ENCODE results near the gene BAHD1.

Gene BAHD1

DNA sequence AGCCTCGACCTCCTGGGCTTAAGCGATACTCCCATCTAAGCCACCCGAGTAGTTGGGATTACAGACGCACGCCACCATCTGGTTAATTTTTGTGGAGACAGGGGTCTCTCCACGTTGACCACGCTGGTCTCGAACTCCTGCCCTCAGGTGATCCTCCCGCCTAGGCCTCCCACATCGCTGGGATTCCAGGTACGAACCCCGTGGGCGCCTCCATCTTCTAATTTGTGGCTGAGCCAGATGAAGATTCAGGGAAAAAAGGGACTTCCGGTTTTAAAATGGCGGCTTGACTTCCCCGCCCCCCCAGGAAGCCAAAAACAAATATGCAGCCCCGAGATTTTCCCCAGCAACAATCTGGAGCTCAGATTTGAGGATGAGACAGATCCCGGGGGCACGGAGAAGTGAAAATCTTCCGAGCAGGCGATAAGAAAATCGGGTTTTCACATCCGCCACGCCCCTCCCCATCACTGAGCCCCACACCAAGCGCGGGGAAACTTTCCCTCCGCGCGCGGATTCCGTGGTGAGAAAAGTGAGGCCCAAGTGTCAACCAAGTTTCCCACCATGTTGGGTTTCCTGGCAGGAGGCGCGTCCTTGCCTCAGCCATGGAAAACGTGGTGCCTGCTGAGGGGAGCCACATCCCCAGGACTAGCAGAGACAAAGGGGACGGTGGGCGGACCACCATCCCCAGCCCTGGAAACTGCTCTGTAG is 45.5 kb downstream of the BAHD1 start:
- intact Hi-C loops (cut with DNase I), result no loop called here

DNA sequence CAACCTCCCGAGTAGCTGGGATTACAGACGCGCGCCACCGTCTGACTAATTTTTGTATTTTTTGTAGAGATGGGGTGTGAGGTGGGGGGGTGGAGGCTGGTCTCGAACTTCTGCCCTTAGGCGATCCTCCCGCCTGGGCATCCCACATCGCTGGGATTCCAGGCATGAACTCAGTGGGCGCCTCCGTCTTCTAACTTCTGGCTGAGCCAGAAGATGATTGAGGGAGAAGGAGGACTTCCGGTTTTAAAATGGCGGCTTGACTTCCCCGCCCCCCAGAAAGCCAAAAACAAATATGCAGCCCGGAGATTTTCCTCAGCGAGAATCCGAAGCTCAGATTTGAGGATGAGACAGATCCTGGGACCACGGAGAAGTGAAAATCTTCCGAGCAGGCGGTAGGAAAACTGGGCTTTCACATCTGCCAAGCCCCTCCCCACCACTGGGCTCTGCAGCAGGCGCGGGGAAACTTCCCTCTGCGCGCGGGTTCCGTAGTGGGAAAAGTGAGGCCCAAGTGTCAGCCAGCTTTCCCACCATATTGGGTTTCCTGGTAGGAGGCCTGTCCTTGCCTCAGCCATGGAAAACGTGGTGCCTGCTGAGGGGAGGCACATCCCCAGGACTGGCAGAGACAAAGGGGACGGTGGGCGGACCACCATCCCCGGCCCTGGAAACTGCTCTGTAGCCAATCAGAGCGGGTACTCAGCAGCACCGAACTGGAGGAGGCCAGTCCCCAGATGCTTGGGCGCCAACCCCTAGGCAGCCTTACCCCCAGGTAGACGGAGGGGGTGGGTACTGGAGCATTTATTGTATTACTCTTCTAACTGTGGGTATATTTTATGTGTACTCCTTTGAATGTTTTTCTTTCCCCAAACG is 47.3 kb downstream of the BAHD1 start:
- DNase-seq, result no peak

More for the DNA sequence above, 45.5 kb downstream of the BAHD1 start:
- DNase-seq, result no peak

DNA sequence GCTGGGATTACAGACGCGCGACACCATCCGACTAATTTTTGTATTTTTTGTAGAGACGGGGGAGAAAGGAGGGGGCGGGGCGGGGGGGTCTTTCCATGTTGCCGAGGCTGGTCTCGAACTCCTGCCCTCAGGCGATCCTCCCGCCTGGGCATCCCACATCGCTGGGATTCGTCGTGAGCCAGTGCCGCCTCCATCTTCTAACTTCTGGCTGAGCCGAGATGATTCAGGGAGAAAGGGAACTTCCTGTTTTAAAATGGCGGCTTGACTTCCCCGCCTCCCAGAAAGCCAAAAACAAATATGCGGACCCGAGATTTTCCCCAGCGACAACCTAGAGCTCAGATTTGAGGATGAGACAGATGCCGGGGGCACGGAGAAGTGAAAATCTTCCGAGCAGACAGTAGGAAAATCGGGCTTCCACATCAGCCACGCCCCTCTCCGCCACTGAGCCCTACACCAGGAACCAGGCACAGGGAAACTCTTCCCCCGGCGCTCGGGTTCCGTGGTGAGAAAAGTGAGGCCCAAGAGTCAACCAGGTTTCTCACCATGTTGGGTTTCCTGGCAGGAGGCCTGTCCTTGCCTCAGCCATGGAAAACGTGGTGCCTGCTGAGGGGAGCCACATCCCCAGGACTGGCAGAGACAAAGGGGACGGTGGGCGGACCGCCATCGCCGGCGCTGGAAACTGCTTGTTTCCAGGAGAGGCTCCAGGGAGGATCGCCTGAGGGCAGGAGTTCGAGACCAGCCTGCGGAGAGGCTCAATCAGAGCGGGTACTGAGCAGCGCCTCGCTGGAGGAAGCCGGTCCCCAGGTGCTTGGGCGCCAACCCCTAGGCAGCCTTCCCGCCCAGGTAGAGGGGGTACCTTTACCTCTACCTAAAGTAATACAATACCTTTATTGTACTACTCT is 48.8 kb downstream of the BAHD1 start:
- intact Hi-C loops (cut with DNase I), result no loop called here
- DNase-seq, result no peak

More for the DNA sequence above, 47.3 kb downstream of the BAHD1 start:
- intact Hi-C loops (cut with DNase I), result no loop called here

DNA sequence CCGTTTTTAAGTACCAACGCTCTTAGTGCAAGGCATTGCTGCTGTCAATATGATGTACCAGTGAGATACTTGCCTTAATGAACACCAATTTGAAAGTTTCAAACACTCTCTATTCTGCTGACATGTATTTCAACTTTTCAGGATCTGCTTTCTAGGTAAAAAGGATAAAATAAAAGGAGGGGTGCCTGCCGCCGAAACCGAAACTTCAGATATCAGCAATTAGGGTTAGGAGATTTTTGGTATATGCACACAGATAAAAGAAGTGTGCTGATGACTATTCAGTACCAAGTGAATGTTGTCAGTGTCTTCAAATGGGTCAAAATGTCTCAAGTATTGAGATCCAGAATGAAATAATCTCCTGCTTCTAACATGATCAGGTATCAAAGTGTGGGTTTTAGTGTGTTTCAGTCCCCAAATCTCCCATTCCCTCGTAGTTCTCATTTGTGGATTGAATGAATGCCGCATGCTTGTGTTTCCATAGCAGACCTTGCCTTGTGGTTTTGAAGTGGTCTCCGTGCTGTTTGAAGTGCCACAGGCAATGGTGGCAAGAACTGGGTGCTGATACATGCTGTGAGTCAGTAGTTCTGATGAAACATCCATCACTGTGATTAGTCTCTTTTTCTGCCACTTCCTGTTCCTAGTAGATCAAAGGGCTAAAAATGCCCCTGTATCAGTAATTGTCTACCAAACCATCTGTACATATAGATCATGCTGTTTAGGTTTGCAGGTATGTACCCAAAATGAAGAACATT is 52.5 kb downstream of the BAHD1 start:
- DNase-seq, result no peak
- intact Hi-C loops (cut with DNase I), result no loop called here

DNA sequence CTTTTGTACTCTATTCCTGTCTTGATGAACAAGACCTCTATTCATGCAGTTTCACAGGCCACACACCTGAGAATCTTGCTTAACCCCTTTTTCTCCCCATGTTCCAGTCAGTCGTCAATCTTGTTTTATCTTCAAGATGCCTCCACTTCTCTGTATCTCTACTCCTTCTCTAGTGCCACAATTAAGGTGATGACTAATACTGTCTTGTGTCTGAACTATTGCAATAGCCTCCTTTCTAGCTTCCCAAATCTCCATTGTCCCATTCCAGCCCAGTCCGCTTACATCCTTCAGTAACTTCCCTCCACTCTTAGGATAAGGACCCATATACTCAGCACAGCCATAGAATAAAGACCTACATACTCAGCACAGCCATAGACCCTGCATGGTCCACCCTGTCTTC is 54.8 kb downstream of the BAHD1 start:
- intact Hi-C loops (cut with DNase I), result no loop called here
- DNase-seq, result no peak

DNA sequence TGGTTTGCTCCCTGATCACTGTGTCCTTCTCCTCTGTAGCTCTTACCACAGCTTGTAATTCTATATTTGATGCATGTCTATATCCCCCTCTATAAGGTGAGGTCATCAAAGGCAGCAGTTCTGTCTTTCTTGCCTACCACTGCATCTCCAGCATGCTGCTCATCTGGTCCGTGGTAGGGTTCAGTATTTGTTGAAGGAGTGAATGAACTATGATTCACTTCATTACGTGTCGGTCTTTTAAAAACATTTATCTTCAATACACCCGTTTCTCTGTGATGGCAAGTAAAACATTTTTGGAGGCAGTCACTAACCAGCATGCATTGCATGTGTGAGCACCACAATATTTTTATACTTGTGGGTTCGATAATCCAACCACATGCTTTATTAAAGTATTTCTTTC is 57.7 kb downstream of the BAHD1 start:
- intact Hi-C loops (cut with DNase I), result no loop called here
- DNase-seq, result no peak

DNA sequence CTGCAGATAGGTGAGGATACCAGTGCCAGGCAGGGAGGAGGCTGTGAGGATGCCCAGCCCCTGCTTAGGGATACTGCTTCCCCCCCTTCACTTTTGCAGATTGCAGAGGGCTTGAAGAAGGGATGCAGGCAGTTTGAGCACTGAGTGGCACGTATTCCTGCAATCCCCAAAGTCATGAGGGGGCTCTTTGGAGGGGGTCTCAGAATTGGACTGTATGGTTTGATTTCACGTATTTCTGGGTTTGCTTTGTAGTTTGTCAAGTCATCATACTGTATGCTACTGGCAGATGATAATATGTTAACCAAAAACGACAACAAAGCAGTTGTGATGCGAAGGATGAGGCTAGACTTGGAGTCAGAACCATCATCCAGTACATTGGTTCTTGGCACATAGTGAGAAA is 58.1 kb downstream of the BAHD1 start:
- intact Hi-C loops (cut with DNase I), result no loop called here
- no peak for DNase-seq

DNA sequence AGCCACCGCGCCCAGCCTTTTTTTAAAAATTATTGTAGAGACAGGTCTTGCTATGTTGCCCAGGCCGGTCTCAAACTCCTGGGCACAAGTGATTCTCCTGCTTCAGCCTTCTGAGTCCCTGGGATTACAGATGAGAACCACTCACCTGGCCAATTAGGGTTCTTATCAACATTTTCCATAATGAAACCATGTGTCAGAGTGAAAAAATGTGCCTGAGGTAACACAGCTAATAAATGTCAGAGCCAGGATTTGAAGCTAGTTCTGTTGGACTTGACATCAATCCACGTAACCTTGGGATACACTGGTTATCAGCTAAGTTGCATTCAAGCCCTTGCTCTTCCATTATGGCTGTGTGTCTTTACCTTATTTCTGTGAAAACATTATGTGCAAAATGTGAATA is 59.2 kb downstream of the BAHD1 start:
- no peak for DNase-seq
- intact Hi-C loops (cut with DNase I), result loop anchor here (10.0 kb wide), 1 partner anchor 55 kb away; the partner anchor contains the start of gene BAHD1

DNA sequence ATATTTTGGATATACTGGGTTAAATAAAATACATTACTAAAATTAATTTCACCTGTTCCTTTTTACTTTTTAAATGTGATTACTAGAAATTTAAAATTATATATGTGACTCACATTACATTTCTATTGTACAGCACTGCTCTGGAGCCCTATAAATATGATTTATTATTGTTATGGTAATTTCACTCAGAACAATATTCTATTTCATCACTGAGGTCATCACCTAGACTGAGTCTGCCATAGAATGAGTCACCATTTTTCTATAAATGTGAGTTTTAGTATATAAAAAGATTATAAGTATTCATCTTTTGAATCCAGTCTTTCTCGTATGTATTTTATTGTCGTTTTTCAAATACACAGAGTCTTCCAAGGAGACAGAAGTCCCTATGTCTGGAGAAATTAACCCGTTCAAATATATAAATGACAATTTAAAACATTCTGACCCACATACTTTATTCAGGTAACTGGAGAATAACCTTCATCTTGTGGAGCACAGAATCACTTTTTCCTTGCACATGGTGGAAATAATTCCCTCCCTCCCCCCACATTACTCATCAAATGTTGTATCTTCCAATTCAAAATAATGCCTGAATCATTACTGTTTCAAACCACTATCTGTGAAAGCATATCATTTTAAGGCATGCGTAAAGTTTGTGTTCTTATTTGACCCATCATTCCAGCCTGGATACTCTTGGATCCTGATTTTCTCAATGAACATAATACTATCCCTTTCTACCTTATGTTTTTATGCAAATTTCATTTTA is 60.0 kb downstream of the BAHD1 start:
- no peak for DNase-seq
- intact Hi-C loops (cut with DNase I), result loop anchor here (10.0 kb wide), 1 partner anchor 56 kb away; the partner anchor contains the start of gene BAHD1

DNA sequence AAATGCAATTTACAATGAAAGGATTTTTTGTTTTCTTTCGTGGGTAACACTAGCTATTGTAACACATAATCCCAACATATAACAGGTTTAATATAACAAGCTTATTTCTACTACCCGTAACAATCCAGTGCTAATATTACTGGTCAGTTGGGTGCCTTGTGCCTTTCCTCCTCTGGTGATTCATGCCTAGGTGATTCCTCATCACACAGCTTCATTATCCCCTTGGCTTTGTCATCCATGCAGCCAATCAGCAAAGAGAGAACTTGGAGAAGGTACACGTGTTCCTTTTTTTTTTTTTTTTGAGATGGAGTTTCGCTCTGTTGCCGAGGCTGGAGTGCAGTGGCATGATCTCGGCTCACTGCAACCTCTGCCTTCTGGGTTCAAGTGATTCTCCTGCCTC is 60.7 kb downstream of the BAHD1 start:
- no peak for DNase-seq
- intact Hi-C loops (cut with DNase I), result loop anchor here (10.0 kb wide), 1 partner anchor 57 kb away; the partner anchor contains the start of gene BAHD1

DNA sequence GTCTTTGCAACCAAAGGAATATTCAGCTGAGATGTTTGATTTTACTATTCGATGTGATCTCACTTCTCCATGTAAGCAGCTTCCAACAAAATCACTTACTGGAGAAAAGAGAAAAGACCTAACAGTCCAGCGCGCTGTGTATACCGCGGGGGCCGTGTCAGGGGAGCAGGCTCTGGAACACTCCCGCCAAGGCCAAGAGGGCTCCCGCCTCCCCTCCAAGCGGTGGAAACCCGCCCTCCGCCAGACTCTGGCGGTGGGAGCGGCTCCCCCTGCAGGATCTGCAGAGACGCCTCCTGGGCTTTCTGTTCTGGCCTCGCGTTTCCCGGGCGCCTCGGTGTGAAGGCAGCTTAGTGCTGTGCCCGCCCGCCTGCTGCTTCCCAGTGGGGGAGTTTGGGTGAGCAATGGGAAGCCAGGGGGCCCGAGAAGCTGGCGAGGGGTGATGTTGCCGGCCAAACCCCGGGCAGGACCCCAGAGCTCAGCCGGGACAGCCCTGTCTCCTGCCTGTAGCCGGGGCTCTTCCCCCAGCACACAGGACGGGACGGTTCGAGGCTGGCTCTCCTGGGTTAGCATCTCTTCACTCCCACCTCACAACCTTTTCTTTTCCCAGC is 66.3 kb downstream of the BAHD1 start:
- peak; percentile 44 to 95 (median 72) for DNase-seq
- intact Hi-C loops (cut with DNase I), result loop anchor here (10.0 kb wide), 1 partner anchor 62 kb away; the partner anchor contains the start of gene BAHD1

DNA sequence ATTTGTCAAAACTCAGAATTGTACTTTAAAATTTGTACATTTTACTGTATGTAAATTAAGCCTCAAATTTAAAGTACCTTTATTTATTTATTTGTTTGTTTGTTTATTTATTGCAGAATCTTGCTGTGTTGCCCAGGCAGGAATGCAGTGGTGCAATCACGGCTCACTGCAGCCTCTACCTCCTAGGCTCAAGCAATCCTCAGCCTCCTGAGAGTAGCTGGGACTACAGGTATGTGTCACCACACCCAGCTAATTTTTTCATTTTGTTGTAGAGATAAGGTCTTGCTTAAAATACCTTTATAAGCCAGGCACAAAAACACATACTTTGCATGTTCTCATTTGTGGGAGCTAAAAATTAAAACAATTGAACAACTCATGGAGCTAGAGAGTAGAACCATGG is 67.5 kb downstream of the BAHD1 start:
- intact Hi-C loops (cut with DNase I), result loop anchor here (10.0 kb wide), 1 partner anchor 63 kb away; the partner anchor contains the start of gene BAHD1
- no peak for DNase-seq

DNA sequence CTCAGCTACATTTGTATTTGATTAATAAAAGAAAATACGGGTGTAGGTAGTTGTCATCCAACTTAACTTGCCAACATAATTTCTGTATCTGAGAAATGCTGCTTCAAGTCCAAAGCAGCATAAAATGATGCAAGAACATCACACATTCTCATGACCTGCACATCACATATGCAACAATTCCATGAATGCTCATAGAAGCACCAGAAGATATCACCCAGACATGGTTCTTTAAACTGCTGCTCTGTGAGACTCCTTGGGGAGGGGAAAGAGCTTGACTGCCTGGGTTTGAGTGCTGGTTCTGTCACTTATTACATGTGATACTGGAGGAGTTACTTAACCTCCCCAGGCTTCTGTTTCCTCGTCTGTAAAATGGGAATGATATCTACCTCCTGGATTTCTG is 69.4 kb downstream of the BAHD1 start:
- DNase-seq, result no peak
- intact Hi-C loops (cut with DNase I), result loop anchor here (10.0 kb wide), 1 partner anchor 55 kb away; the partner anchor contains the start of genes CCDC32 and RPUSD2

DNA sequence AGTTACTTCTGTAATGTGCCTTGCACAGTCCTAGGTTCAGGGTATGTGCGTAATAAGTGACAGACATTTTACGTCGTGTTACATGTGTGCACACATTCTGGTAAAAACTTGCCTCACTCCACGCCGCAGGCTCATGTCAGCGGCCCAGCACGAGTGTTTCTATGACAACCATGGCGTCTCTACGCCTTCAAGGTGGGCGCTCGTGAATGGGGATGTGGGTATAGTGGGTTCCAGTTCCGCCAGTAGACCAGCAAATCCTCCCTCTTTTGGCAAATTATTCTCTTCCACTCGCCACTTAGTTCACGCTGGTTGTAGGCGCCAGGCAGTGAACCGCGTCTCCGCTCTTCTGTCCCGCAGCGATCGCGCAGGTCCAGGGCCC is 70.3 kb downstream of the BAHD1 start:
- no peak for DNase-seq
- intact Hi-C loops (cut with DNase I), result loop anchor here (10.0 kb wide), 1 partner anchor 54 kb away; the partner anchor contains the start of genes CCDC32 and RPUSD2

DNA sequence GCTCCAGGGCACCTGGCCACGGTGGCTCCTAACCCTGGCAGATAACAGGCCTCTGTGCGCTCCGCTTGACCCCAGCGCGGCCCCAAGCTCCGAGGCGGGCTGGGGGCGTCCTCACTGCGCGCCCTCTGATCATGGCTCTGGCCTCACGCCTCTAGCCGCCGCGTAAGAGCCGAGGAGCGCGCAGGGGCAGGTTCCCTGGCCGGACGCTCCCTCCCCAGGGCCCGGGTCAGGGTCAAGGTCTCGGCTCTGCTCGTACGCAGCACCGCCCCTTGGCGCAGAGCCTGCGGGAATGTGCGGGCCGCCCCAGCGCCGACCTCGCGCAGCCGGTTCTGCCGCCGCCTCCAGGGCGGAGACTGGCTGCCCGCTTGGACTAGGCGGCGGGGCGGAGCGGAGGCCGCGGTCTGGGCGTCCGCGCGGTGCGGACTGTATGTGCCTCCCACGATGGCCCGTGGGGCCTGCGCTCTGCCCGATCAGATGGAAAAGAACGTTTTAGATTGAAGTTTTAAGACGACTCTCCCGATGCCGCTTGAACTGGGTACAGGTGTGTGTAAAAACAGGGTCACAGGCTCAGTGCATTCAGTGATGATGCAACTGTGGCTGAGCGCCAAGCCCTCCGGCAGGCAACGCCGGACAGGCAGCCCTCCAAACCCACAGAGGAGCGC is 70.8 kb downstream of the BAHD1 start:
- peak in 8 of 10 donors; percentile 13 to 88 (median 45) for DNase-seq
- intact Hi-C loops (cut with DNase I), result loop anchor here (10.0 kb wide), 1 partner anchor 53 kb away; the partner anchor contains the start of genes CCDC32 and RPUSD2

DNA sequence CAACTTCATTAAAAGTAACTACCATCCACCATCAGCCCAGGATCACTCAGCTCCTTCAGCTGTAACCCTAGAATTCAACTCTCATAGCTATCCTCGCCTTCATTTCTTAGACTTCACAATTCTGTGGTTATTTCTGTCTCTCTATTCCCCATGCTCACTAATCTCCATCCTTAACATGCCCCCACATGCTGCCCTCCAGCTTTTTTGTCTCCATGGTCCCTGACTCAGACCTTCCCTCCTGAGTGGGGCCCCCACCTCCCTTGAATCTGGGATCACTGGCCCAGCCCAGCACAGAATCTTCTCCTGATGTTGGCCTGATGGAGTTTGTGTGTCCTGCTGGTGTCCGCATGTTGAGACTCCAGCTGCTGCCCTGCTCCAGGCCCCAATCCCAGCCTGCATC is 71.7 kb downstream of the BAHD1 start:
- no peak for DNase-seq
- intact Hi-C loops (cut with DNase I), result loop anchor here (10.0 kb wide), 1 partner anchor 52 kb away; the partner anchor contains the start of genes CCDC32 and RPUSD2

DNA sequence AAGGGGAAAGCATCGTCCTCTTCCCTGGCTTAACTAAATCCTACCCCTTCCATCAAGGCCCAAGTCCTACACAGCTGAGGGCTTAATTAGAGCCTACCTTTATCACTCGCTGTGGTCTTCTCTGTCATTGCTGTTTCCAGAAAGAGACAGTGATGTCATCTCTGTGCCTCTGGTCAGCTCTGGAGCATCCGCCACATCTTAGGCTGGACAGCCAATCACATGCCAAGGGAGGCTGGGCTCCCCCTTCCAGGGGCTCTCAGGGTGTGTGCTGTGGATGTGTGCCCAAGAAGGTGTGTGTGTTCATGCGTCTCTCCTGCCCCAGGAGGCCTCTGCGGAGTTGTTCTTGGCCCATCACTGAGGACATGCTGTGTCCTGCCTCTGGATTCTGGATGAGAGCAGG is 72.9 kb downstream of the BAHD1 start:
- intact Hi-C loops (cut with DNase I), result loop anchor here (10.0 kb wide), 1 partner anchor 51 kb away; the partner anchor contains the start of genes CCDC32 and RPUSD2
- no peak for DNase-seq
